Right lung (tissue), 10 donors: ENCODE measurements around the gene DNAJC11. TPM values are rescaled to one million over a fixed set of nuclear protein-coding genes. Genes with fewer than 3 reads are reported as not detected.
"Not testable (repeated sequence)": the region's sequence is repeated elsewhere in the genome, so short reads cannot be mapped to it uniquely, and the experiment has no call there.

Source experiments
- DNase-seq, 2 donors: peaks; one replicate each; pipeline ENCODE4 v3.0.0-alpha.2; 2013
- long read RNA-seq, 8 donors: transcript quantifications; one replicate each; lab custom pipeline, GENCODE V29; 2026
- polyA plus RNA-seq, 5 donors: library from polyadenylated mRNA; unstranded; fragments of 120-200 nt; gene quantifications; one replicate each; pipeline versions ENCODE4 v1.2.1 to v1.2.3, GENCODE V29; 2013; ENCODE audit warnings: inconsistent platforms in 1 of 5, low replicate concordance in 1 of 5; ENCODE audit not compliant: insufficient read length in 5 of 5, insufficient read depth in 1 of 5

Gene DNAJC11, protein sequence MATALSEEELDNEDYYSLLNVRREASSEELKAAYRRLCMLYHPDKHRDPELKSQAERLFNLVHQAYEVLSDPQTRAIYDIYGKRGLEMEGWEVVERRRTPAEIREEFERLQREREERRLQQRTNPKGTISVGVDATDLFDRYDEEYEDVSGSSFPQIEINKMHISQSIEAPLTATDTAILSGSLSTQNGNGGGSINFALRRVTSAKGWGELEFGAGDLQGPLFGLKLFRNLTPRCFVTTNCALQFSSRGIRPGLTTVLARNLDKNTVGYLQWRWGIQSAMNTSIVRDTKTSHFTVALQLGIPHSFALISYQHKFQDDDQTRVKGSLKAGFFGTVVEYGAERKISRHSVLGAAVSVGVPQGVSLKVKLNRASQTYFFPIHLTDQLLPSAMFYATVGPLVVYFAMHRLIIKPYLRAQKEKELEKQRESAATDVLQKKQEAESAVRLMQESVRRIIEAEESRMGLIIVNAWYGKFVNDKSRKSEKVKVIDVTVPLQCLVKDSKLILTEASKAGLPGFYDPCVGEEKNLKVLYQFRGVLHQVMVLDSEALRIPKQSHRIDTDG
- 10 to 100 TPM; 41.1 to 46.5 (median 45.7) TPM for polyA plus RNA-seq
- long read RNA-seq, donor 1, transcript DNAJC11-202 (16 exons, 3,311 nt): minor isoform, 7 of 29 reads
- long read RNA-seq, donor 1, transcript DNAJC11-211 (5 exons, 613 nt): major isoform, 9 of 29 reads
- long read RNA-seq, donor 1, partial matches to known transcripts: 12 of 29 reads
- long read RNA-seq, donor 1, other reads (novel, unspliced or antisense): 0 of 29 reads
- long read RNA-seq, donor 2, partial matches to known transcripts: 5 of 10 reads
- long read RNA-seq, donor 2, other reads (novel, unspliced or antisense): 0 of 10 reads
- long read RNA-seq, donor 3, partial matches to known transcripts: 0 of 8 reads
- long read RNA-seq, donor 3, other reads (novel, unspliced or antisense): 0 of 8 reads
- long read RNA-seq, donor 4, partial matches to known transcripts: 0 of 3 reads
- long read RNA-seq, donor 4, other reads (novel, unspliced or antisense): 0 of 3 reads
- long read RNA-seq, donor 5, transcript DNAJC11-211 (5 exons, 613 nt): major isoform, 8 of 14 reads
- long read RNA-seq, donor 5, transcript DNAJC11-202 (16 exons, 3,311 nt): minor isoform, 6 of 14 reads
- long read RNA-seq, donor 5, partial matches to known transcripts: 0 of 14 reads
- long read RNA-seq, donor 5, other reads (novel, unspliced or antisense): 0 of 14 reads
- long read RNA-seq, donor 6, transcript DNAJC11-211 (5 exons, 613 nt): major isoform, 9 of 17 reads
- long read RNA-seq, donor 6, transcript DNAJC11-202 (16 exons, 3,311 nt): minor isoform, 7 of 17 reads
- long read RNA-seq, donor 6, partial matches to known transcripts: 0 of 17 reads
- long read RNA-seq, donor 6, other reads (novel, unspliced or antisense): 0 of 17 reads
- long read RNA-seq, donor 7, transcript DNAJC11-202 (16 exons, 3,311 nt): major isoform, 5 of 8 reads
- long read RNA-seq, donor 7, partial matches to known transcripts: 0 of 8 reads
- long read RNA-seq, donor 7, other reads (novel, unspliced or antisense): 0 of 8 reads
- long read RNA-seq, donor 8, partial matches to known transcripts: 0 of 6 reads
- long read RNA-seq, donor 8, other reads (novel, unspliced or antisense): 0 of 6 reads

DNA sequence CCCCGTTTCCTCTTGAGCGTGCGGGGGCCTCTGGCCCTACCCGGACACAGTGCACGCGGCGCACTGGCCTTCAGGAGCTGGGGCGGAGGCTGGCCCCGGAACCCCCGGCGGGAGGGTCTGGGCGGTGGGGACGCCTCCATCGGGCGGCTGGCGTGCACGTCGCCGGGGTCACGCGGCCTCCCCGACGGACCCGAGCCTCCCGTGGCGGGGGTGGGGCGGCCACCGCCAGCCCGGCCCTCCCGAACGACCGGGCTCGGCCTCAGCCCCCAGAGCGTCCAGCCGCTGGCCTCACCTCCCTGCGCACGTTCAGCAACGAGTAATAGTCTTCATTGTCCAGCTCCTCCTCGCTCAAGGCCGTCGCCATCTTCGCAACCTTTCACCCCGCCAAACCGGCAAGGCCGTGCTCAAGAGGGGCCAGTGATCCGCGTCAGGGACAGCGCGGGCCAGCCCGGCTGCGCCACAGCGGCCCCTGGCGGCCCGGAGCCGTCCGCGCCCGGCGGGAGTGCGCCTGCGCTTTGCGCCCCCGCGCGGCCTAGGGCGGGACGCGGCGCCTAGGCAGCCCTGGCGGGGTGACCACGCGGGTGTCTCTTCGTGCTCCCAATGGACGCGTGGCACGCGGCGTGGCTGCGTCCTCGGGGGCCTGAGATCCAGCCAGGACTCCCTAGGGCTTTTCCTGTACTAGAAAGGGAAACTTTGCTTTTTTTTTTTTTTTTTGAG is at the start of gene DNAJC11:
Gene DNAJC11, minus strand, starts transcription at position 380 of the 717 bp plus-strand sequence. Its CDS starts 16 bp downstream, at position 364.
- peak; percentile 82 to 86 for DNase-seq

DNA sequence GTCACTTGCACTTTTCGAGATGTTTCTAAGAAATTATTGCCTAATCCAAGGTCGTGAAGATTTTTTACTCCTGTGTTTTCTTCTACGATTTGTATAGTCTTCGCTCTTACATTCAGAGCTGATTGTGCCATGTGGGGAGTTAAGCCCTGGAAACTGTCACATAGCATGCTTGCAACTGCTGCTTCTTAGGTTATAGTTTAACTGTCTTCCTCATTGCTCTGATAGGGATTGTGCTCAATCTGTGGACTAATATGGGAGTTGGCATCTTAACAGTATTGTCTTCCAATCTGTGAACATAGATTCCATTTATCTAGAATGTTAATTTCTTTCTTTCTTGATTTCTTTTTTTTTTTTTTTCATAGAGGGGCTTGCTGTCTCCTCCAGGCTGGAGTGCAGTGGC is 48.9 kb upstream of the DNAJC11 start:
- no peak for DNase-seq

- DNase-seq: no peak
Observed at GRCh38 chr1:6747674-6748073, 46.1 kb upstream of the DNAJC11 start.

- no peak for DNase-seq
Observed at GRCh38 chr1:6745073-6745472, 43.5 kb upstream of the DNAJC11 start.

- DNase-seq: peak; percentile 27 to 36
Observed at GRCh38 chr1:6743189-6744101, 41.8 kb upstream of the DNAJC11 start.

DNA sequence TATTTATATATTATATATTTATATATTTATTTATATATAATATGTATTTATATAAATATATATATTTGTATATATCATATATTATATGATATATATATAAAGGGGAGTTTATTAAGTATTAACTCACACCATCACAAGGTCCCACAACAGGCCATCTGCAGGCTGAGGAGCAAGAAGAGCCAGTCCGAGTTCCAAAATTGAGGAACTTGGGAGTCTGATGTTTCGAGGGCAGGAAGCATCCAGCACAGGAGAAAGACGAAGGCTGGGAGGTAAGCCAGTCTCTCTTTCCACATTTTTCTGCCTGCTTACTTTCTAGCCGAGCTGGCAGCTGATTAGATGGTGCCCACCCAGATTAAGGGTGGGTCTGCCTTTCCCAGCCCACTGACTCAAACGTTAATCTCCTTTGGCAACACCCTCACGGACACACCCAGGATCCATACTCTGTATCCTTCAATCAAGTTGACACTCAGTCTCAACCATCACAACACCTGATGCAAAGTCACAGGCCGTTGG is 41.1 kb upstream of the DNAJC11 start:
- DNase-seq: not testable (repeated sequence)

GRCh38 chr1:6738987-6739676 is 37.5 kb upstream of the DNAJC11 start:
- DNase-seq: no peak

DNA sequence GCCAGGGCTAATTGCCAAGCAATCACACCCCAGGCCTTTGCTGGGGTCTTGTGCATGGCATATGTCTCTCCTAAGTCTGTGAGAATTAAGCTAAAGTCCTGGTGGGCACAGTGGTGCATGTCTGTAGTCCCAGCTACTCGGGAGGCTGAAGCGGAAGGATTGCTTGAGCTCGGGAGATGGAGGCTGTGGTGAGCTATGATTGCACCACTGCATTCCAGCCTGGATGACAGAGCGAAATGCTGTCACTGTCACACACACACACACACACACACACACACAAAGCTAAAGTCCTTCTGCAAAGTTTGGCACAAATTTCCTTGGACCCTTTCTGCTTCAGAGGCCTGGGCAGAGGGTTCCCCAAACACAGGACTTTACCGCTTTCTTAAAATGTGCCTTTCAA is 31.3 kb upstream of the DNAJC11 start:
- DNase-seq: no peak

GRCh38 chr1:6731905-6732304 is 30.3 kb upstream of the DNAJC11 start:
- DNase-seq: no peak

GRCh38 chr1:6730880-6731279 is 29.3 kb upstream of the DNAJC11 start:
- no peak for DNase-seq

- no peak for DNase-seq
Observed at GRCh38 chr1:6730473-6730872, 28.9 kb upstream of the DNAJC11 start.

- no peak for DNase-seq
Observed at GRCh38 chr1:6727535-6727934, 25.9 kb upstream of the DNAJC11 start.

GRCh38 chr1:6726253-6726652 is 24.6 kb upstream of the DNAJC11 start:
- no peak for DNase-seq

GRCh38 chr1:6724517-6725141 is 23.0 kb upstream of the DNAJC11 start:
- no peak for DNase-seq

DNA sequence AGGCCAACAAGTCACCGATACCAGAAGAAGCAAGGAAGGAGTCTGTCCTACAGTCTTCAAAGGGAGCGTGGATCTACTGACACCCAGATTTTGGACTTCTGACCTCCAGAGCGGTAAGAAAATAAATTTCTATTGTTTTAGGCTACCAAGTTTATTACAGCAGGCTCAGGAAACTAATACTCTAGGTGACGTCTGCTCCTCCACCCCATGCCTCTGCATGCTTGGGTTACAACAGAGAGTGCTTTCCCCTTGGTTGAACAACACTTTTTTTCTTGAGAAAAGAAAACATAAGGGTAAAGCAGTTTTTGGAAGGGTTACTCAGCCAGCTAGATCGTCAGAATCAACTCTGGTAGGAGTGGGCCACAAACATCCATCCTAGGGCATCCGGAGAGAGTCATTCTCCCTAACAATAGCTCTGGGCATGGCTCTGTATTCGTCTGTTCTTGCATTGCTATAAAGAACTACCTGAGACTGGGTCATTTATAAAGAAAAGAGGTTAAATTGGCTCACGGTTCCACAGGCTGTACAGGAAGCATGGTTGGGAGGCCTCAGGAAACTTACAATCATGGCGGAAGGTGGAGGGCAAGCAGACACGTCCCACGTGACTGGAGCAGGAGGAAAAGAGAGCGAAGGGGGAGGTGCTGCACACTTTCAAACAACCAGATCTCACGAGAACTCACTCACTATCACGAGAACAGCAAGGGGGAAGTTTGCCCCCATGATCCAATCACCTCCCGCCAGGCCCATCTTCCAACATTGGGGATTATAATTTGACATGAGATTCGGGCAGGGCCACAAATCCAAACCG is 22.2 kb upstream of the DNAJC11 start:
- DNase-seq: no peak

DNA sequence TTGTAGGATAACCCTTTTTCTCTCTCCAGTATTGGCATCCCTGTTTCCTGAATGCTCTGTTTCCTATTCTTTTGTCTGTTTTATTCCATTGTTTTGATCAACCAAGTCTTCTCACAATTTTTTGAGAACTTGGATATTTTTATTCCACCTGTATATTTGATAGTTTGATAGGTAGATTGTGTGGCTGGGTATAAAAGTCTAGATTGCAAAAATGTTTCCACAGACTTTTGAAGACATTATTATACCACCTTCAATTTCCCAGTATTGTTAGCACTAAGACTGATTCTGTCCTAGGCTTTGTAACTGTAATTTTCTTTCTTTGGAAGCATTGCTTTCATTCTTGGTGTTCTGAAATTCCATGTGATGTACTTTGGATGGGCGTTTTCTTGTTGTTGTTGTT is 9.6 kb upstream of the DNAJC11 start:
- no peak for DNase-seq

DNA sequence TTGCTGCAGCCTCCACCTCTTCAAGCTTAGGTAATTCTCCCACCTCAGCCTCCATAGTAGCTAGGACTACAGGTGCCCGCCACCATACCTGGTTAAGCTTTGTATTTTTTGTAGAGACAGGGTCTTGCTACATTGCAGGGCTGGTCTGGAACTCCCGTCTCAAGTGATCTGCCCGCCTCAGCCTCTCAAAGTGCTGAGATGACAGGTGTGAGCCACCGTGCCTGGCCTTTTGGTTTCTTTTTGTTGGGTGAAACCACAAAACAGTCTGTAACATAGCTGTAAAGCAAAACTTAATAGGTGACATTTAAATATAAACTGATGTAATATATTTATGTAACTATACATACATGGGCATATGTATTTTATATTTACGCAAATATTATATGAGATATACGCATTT is 3.1 kb upstream of the DNAJC11 start:
- DNase-seq: no peak
